HG03521 (cell line): Measurements from ENCODE around the gene CMC2.

Source experiments
- ATAC-seq: cut with Tn5 transposase; IDR thresholded peaks from one replicate; pipeline ENCODE4 v1.9.1; 2021; ENCODE audit warnings: mild to moderate bottlenecking, moderate library complexity; ENCODE audit not compliant: unreplicated experiment

Gene CMC2

DNA sequence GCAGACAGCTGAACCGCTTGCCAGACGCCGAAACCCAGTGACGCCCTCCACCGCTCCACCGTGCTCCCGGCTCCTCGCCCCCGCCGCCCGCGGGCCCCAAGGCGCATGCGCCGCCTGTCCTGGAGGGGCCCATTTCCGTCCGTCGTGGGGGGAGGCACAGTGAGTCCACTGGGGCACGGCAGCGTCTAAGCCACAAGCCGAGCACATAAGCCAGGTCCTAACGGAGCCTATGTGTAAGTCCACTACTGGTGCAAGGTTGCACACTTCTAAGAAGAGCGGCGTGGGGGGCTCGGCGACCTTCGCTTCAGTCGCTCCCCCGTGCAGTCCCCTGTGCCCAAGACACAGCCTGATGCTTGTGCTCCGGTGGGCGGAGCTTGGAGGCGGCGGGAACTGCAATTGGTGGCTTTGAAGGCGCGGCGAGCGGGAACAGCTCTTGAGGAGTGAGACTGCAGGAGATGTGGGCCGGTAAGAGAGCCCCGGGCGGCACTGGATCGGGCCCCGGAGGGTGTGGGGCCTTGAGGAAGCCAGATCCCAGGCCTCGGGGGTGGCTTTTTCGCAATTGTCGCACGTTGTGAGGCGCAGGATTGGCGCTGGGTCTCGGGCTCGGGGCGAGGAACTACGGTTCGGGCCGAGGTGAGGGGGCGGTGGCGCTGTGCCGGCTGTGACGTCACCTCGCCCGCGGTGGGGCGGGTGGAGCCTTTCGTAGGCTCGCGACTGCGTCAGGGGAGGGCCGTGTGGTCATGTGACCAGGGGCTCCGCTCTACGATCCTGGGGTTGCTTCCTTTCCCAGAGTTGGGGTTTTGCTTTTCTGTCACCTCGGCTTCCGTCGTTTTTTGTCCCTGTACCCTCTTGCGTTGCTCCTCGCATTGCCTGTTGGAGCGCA, at the start of gene CMC2, which contains the start of gene CENPN:
Gene CMC2 (minus strand): TSS at position 73 of the 883 bp plus-strand sequence. CDS start 9,491 bp downstream, outside the sequence.
Gene CENPN (plus strand): TSS at position 402 of the 883 bp plus-strand sequence. CDS start 4,726 bp downstream, outside the sequence.
- peak; percentile 76 for ATAC-seq

DNA sequence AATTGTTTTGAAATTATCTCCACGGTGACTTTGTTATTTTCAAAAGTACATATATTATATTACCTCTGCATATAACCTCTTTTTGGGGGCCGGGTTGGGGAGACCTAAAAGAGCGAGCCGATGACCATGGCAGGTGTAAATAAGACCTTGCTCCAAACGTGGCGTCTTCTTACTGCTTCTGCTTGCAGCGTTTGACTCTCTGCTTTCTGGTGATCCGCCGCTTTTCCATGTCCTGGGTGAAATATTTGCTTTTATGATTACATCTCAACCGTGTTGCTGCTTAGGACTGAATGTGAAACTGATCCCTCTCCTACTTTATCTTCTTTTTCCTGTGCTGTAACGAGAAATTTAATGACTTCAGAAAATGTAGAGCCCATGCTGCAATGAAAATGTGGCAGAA, 47.1 kb upstream of the CMC2 start:
- ATAC-seq: no peak

DNA sequence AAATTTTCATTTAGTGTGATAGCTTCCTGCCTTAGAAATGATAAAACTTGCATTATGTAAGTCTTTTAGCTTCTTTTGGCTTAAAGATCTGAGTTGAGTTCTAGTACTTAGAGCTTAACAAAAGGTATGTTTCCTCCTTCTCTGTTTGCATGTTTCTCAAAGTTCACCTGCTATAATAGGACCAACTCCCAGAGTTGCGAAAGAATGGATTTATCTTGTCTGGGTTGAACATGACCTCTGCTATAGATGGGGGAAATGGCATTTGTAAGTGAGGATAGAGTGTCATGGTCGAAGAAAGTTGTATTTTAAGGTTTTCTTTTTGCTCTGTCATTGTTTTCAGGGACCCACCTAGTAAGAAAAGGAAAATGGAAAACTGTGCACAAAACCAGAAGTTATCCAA, 36.1 kb upstream of the CMC2 start:
- ATAC-seq: no peak

DNA sequence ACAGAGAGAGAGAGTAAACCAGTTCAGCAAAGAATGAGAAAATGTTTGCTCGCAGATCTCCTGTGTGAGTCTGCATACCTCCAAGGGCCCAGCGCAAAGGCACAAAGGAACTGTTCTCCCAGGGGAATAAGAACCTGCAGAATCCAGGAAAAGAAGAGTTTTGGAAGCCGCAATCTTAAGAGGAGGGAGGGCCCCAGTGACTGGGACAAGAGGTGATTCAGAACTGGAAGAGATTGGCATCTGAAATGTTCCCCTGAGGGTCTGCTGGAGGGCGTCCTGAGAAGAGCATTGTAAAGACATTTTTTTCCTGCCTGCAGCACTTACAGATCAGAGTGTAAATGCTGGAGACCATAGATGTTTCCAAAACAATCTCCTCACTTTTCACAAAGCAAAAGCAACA, 35.0 kb upstream of the CMC2 start:
- ATAC-seq: no peak

DNA sequence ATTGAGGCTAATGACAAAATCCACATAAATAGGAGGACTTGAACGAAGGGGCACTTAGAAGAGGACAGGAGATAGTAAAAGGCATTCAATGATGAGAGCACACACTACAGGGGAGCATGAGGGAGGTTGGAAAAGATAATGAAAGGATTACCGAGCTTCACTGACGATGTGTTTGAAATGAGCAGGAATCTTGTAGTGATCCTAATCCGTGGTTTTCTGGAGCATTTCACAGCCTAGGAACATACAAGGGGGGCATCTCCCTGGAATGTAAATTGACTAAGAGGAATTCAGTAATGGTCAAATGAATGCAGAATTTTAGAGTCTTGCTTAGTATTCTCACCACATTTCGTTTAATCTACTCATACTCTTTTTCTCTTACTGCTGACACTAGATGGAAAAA, 34.2 kb upstream of the CMC2 start:
- no peak for ATAC-seq

DNA sequence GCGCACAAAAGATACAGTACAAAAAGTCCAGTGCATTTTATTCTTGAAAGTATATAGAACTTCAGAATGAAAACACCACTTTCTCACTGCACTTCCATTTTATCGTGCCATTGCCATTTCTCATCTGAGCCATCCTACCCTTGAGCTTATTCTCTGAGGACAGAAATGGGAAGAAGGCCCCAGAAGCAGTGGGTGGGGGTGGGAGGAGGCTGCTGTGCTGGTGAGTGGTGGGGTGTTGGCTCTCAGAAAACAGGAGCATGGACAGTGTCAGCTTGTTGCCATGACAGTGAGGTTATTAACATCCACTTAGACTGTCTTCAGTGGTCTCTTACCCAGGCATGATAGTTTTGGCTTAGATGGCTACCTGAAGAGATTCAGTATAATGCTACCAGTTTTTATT, 33.4 kb upstream of the CMC2 start:
- ATAC-seq: no peak

DNA sequence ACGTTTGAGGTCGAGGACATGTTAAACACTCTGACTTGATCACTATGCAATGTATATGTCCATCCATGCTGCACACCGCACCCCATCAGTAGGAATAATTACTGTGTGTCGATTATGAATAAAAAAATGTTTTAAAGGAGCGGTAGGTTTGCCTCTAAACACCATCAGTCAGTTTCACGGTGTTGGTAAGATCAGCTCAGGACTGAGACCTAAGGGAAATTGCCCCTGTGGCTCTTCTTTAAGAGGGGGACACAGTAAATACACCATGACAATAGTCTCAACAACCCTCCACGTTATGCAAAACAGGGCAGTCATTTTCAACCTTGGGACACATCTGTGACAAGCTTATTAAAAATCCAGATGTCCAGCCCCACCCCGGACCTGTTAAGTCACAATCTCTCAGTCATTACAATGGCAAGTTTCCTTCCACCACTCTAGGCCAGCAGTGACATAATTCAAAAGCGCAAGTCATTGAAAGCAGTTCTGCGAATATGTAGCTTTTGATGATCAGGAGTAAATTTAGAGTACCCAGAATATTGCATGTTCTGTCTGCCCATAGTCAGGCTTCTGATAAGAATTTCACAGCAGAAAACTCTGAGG, 30.2 kb upstream of the CMC2 start:
- ATAC-seq: no peak

DNA sequence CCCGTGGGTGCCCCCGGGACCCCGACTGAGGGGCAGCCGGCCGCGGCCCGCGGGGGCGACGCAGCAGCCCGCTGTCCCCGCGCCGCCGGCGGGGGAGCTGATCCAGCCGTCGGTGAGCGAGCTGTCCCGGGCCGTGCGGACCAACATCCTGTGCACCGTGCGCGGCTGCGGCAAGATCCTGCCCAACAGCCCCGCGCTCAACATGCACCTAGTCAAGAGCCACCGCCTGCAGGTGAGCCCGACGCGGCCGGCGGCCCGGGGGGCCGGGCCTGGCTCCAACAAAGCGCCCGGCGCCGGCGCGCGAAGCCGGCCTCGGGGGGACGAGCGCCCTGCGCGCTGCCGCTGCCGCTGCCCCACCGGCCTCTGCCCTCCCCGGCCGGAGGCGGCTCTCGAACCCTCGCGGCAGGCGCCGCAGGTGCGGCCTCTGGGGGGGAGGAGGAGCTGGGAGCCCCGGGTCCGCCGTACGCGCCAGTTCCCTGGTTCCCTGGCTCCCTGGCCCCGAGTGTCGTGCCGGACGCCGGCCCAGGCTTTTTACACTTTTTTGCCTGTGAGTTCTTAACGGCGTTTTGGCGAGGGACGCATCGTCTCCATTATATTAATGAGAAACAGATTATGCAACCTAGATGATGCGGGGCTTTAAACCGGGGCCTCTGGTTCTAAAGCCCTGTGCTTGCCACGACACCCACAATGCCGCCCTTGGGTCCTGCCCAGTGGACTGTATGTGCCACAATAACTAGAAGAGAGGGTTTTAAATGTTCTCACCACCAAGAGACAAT, 29.5 kb upstream of the CMC2 start:
- ATAC-seq: peak; percentile 45

DNA sequence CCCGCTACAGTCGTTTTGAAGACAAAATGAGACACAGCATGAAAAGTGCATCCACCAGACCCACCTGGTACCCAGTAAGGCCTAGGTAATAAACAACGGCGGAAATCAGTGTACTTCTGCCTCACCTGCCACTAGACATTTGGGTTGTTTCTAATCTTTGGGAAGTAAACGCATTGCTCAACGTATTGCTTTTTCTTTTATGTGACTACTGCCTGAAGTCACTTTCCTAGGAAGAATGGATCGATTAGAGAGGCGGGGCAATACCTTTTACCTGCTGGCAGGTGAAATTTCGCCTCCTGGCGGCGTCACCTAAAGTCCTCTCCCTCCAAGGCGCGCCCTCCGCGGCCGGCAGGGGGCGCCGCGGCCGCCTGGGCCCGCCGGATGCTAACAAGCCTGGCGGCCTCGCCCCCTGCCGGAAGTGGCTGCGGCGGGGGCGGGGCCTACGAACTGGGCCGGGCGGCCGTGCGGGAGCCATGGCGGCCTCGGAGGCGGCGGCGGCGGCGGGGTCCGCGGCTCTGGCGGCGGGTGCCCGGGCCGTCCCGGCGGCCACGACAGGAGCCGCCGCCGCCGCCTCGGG, 28.8 kb upstream of the CMC2 start, which contains the start of gene ATMIN:
Gene ATMIN (plus strand): TSS at position 445 of the 577 bp plus-strand sequence. CDS start 29 bp downstream, at position 474.
- ATAC-seq: peak; percentile 95

DNA sequence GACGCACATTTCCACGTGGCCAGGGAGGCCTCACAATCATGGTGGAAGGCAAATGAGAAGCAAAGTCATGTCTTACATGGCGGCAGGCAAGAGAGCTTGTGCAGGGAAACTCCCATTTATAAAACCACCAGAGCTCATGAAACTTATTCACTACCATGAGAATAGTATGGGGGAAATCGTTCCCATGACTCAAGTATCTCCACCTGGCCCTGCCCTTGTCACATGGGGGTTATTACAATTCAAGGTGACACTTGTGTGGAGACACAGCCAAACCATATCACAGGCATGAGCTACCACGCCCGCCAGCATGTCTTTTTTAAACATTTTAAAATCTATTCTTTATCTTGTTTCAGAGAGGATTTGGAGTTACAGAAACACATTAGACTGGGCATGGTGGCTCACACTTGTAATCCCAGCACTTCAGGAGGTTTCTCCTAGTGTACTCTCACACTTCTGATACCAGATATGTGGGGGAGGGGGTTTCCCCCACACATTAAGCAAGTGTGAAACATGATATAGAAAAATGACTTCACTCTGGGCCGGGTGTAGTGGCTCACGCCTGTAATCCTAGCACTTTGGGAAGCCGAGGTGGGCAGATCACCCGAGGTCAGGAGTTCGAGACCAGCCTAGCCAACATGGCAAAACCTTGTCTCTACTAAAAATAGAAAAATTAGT, 23.4 kb upstream of the CMC2 start:
- ATAC-seq: no peak

DNA sequence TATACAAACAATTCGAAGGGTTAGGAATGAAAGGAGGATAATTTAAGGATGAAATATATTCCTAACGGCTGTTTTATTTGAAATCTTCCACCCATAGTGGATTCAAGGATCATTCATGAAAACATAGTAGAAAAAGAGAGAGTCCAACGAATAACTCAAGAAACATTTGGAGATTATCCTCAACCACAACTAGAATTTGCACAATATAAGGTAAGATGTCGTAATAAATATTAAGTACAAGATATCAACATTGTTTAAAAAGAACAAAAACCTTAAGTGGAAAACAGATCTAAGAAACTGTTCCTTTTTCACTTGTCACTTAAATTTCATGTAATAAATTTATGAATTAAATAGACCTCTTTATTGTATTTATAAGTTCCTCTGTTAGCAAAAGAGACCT, 19.7 kb upstream of the CMC2 start:
- no peak for ATAC-seq

DNA sequence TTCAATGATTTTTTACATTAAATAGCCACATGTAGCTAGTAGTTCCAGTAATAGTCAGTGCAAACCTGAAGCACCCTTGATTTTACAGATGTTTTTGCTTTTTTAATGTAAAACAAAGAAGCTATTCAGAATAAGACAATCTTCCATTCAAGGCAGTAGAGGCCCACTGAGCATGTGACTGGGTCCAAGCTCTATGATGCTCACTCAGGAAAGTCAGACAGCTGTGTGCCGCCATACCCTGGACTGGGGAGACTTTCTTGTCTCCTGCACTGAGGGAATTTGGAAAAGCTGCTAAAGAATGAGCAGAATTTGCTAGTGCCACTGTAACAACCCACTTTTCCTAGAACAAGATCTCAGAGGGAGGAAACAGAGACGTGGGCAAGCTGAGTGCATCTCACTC, 11.8 kb upstream of the CMC2 start:
- ATAC-seq: no peak

DNA sequence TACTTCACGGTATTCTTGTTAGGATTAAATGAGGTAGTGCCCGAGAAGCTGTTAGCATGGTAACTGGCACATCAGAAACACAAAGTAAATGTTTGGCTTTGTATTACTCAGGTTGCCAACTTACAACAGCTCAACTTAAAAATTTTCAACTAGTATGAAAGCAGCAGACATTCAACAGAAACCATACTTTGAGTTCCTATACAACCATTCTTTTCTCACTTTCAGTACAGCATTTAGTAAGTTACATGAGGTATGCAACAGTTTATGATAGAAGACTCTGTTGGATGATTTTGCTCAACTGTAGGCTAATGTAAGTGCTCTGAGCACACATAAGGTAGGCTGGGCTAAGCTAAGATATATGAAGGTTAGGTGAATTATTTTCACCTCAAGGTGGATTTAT, 8.0 kb upstream of the CMC2 start:
- ATAC-seq: no peak

DNA sequence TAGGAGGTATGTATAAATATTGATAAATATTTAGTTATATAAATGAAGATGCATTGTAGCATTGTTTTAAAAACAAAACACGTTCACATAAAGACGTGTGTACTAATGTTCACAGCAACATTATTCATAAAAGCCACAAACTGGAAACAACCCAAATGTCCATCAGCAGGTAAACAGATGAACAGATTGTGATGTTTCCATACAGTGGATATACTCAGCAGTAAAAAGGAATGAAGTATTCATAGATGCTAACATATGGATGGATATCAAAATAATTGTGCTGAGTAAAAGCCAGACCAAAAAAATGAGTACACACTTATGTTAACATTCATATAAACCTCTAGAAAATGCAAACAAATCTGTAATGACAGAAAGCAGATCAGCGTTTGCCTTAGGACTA, 6.3 kb upstream of the CMC2 start:
- no peak for ATAC-seq

DNA sequence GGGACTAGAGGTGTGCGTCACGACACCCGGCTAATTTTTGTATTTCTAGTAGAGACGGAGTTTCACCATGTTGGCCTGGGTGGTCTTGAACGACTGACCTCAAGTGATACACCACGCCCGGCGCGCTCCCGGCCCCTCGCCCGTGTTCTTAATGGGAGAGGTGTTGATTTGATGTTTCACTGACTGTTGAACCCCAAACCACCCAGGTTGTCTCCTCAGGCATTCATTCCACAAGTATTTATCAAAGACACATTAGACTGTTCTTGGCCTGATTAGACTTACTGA, 1.8 kb upstream of the CMC2 start:
- ATAC-seq: no peak

DNA sequence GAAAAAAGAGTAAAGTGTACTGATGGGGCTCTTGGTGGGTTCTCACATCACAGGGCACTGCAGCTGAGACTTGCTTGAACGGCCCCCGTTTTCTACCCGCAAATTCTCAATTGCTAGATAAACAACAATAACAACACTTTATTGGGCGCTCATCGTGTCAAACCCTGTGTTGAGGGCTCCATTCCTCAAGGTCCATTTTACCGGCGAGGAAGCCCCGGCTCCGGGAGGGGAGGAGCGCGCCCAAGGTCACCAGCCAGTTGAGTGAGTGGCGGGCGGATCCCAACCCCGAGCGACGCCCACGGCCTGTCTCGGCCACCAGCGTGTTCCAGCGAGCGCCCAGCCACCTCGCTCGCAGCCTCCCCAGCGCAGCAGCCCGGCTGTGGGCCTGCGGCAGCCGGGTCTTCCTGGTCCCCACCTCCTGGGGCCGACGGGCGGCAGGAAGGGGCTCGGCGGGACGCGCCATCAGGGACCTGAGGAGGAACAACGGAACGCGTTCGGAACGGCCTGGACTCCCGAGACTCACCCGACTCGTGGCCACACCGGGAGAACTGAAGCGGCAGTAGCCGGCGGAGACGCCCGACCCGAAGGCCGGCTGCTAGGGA, 373 bp downstream of the CMC2 start:
- ATAC-seq: peak; percentile 26

DNA sequence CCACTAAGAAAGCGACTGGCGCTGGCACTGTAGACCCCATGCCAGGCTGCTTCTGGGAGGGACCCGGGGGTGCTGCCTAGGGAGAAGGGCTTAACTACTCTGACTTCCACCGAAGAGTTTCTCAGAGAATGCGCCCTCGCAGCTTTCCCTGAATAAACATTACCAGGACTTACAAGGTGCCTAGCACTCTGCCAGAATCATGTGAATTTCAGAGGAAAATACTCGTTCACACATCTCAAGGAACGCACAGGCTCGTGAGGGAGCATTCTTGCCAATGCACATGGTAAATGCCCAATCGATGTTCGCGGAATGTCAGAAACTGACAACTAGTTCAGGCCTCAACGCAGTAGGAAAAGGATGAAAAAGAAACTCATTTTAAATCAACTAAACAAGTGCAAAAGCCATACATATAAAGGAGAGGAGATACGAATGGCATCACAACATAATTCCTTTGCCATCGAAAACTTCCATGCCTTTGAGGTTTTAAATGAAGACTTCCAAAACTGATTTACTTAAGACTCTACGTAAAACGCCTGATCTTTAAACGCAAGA, 999 bp downstream of the CMC2 start:
- ATAC-seq: no peak

DNA sequence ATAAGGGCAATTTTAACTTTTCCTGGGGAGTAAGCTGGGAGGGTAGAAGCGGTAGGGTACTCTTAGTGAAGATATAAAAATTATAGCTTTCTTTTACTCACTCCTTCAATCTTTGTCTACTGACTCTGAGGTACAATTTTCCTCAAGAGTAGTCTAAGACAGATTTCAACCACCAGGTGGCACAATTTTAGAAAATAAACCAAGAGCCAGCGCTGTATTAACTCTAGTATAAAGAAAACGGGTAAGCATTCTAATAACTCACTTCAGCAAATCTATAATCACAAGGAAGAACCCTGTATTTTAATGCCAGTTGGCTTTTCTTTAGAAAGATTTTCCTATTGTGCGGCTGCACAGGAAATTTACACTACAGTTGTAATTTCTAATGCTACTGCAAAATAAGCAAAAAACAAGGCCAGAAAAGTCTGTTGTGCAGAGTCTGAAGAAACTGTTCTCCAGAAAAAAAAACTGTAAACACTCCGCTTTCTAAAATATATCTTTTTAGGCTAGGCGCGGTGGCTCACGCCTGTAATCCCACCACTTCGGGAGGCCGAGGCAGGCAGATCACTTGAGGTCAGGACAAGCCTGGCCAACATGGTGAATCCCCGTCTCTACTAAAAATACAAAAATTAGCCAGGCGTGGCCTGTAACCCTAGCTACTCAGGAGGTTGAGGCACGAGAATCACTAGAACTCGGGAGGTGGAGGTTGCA, 1.9 kb downstream of the CMC2 start:
- ATAC-seq: no peak
